Right lobe of liver (tissue), 6 donors: Measurements from ENCODE around the gene SIN3B. TPM values are rescaled to one million over a fixed set of nuclear protein-coding genes. Genes with fewer than 3 reads are reported as not detected.

ENCODE experiments used
- ATAC-seq, 4 donors: fragments of 200-7000 bp; cut with Tn5 transposase; one replicate each; pipeline ENCODE4 v1.9.1; 2020; ENCODE audit warnings: mild to moderate bottlenecking in 4 of 4, moderate library complexity in 4 of 4
- DNase-seq, 3 donors: peaks; one replicate each; pipeline ENCODE4 v3.0.0-alpha.2; 2020
- H3K27ac ChIP-seq, 3 donors: fragments of 200-600 bp; one replicate each; pipeline ENCODE4 v1.8.0; 2022
- H3K27me3 ChIP-seq, 2 donors: fragments of 200-600 bp; one replicate each; pipeline ENCODE4 v1.8.0; 2022
- H3K36me3 ChIP-seq, 4 donors: fragments of 200-600 bp; sonication (generic) in 1 of 4; one replicate each; pipeline versions ENCODE4 v1.5.1 to v1.8.0; 2017 to 2022; ENCODE audit warnings: control low read depth in 1 of 4
- H3K4me1 ChIP-seq, 4 donors: fragments of 200-600 bp; sonication (generic) in 1 of 4; one replicate each; pipeline versions ENCODE4 v1.5.1 to v1.8.0; 2017 to 2022; ENCODE audit warnings: control low read depth in 1 of 4
- H3K4me3 ChIP-seq, 3 donors: fragments of 200-600 bp; one replicate each; pipeline ENCODE4 v1.8.0; 2022
- H3K9me3 ChIP-seq, 4 donors: fragments of 200-600 bp; sonication (generic) in 1 of 4; one replicate each; pipeline versions ENCODE4 v1.5.1 to v1.8.0; 2017 to 2022; ENCODE audit warnings: control low read depth in 1 of 4
- CTCF ChIP-seq, 4 donors: fragments of 200-600 bp in 3 of 4; fragments of 450-650 bp in 1 of 4; IDR thresholded peaks; one replicate each; pipeline versions ENCODE4 v1.5.1 to v1.8.0; 2016 to 2022; ENCODE audit warnings: antibody characterized with exemption in 4 of 4, mild to moderate bottlenecking in 2 of 4
- POLR2A ChIP-seq: fragments of 450-650 bp; IDR thresholded peaks from one replicate; pipeline ENCODE4 v1.6.1; 2017; ENCODE audit warnings: antibody characterized with exemption, mild to moderate bottlenecking
- WGBS: methylation state at CpG from one replicate; pipeline ENCODE4 v1.1.6; 2018; ENCODE audit warnings: low coverage, low lambda C conversion rate; ENCODE audit not compliant: insufficient coverage; ENCODE audit errors: missing lambda C conversion rate; 5-methylcytosine and 5-hydroxymethylcytosine counted together
- intact Hi-C, 2 donors: fragments of 100-400 bp; cut with DNase I; formaldehyde crosslinking; loops; one replicate each; pipeline versions ENCODE4 v1.11.2 to v1.14.1; 2022
- total RNA-seq, 6 experiments: library from RNA; depleted of rRNA in 2 of 6; stranded (reverse); fragments of >200 nt in 2 of 6; fragmentation: NEBNext Ultra II Directional in 3 of 6; extraction: Animal tissue kit (Norgen Biotek cat#: 25700) in 3 of 6; gene quantifications; one replicate each; pipeline versions ENCODE4 v1.1.0 to v1.2.4, GENCODE V29; 2016 to 2023
- donor health status: DM: no; HTN: yes; CAD: no.
- donor health status: DM: no; HTN: no; CAD: no.
- donor health status: DM: no; HTN: no; CAD: no.
- donor health status: DM: no; HTN: yes; CAD: no.
- donor health status: DM: no; HTN: yes; CAD: no.

SIN3B gene
- total RNA-seq, 6 experiments from 2014 or later, result 10.6 to 20.9 (median 13.6) TPM

GRCh38 chr19:16914421-16914820 lies 85.2 kb downstream of the SIN3B start:
- DNase-seq (peak in 1 of 3 donors; percentile 26), ATAC-seq (no peak)
- TF ChIP-seq POLR2A (no peak), CTCF (IDR thresholded peaks at IDR 0.05) (no peak)
- H3K4me3 ChIP-seq, result no peak overlapping the region
- intact Hi-C loops, result no loop called here
- no peak overlapping the region for H3K27ac ChIP-seq
- H3K4me1 ChIP-seq, result no peaks in the 10 kb centered on the region
- no CpG with 5 or more reads among the region's 11 CpGs for WGBS
- no peaks in the 10 kb centered on the region for H3K9me3 ChIP-seq
- H3K36me3 ChIP-seq, result no peaks in the 10 kb centered on the region
- no peaks in the 10 kb centered on the region for H3K27me3 ChIP-seq

GRCh38 chr19:16915135-16915534 lies 85.9 kb downstream of the SIN3B start:
- intact Hi-C loops, result no loop called here
- no peak overlapping the region for H3K27ac ChIP-seq
- TF ChIP-seq POLR2A (no peak), CTCF (IDR thresholded peaks at IDR 0.05) (no peak)
- no peaks in the 10 kb centered on the region for H3K36me3 ChIP-seq
- ATAC-seq (no peak), DNase-seq (peak in 1 of 3 donors; percentile 19)
- no peaks in the 10 kb centered on the region for H3K9me3 ChIP-seq
- no peaks in the 10 kb centered on the region for H3K4me1 ChIP-seq
- no peak overlapping the region for H3K4me3 ChIP-seq
- H3K27me3 ChIP-seq, result no peaks in the 10 kb centered on the region
- WGBS, result no CpG with 5 or more reads among the region's 3 CpGs

- TF ChIP-seq CTCF (IDR thresholded peaks at IDR 0.05), result no peak
- TF ChIP-seq POLR2A, result no peak
- Histone ChIP-seq H3K9me3 (no peaks in the 10 kb centered on the region), H3K27me3 (no peaks in the 10 kb centered on the region), H3K27ac (no peak overlapping the region), H3K4me1 (no peaks in the 10 kb centered on the region), H3K4me3 (no peak overlapping the region), H3K36me3 (no peaks in the 10 kb centered on the region)
- ATAC-seq (no peak), DNase-seq (no peak)
- intact Hi-C loops, result no loop called here
- 50% methylated on average over 2 of the region's 3 CpGs for WGBS
These were observed 86.5 kb downstream of the SIN3B start for GRCh38 chr19:16915734-16916133.

- Histone ChIP-seq H3K27ac (no peak overlapping the region), H3K4me3 (no peak overlapping the region), H3K4me1 (no peaks in the 10 kb centered on the region), H3K9me3 (no peaks in the 10 kb centered on the region), H3K36me3 (no peaks in the 10 kb centered on the region), H3K27me3 (no peaks in the 10 kb centered on the region)
- ATAC-seq (no peak), DNase-seq (peak in 1 of 3 donors; percentile 14)
- intact Hi-C loops, result no loop called here
- no peak for TF ChIP-seq CTCF (IDR thresholded peaks at IDR 0.05)
- no peak for TF ChIP-seq POLR2A
- 68% methylated on average over 4 of the region's 7 CpGs for WGBS
These were observed 88.2 kb downstream of the SIN3B start for GRCh38 chr19:16917401-16917800.

GRCh38 chr19:16919496-16919895 lies 90.3 kb downstream of the SIN3B start:
- Histone ChIP-seq H3K27me3 (no peaks in the 10 kb centered on the region), H3K4me1 (no peaks in the 10 kb centered on the region), H3K4me3 (no peak overlapping the region), H3K27ac (no peak overlapping the region), H3K36me3 (no peaks in the 10 kb centered on the region), H3K9me3 (no peaks in the 10 kb centered on the region)
- no peak for DNase-seq
- WGBS, result 55% methylated on average over 3 of the region's 4 CpGs
- intact Hi-C loops, result no loop called here
- ATAC-seq, result no peak
- TF ChIP-seq CTCF (IDR thresholded peaks at IDR 0.05) (no peak), POLR2A (no peak)
